Gastroesophageal sphincter (tissue), 3 donors: ENCODE data around the gene STOML2.

ENCODE experiments used
- POLR2A ChIP-seq, 2 donors: fragments of 450-650 bp; IDR thresholded peaks; one replicate each; pipeline ENCODE4 v1.6.1; 2017; ENCODE audit warnings: antibody characterized with exemption in 2 of 2, mild to moderate bottlenecking in 2 of 2, moderate library complexity in 1 of 2
- TF ChIP-seq, protein P1 (sequence below), 4 experiments: fragments of 200-600 bp in 2 of 4; fragments of 450-650 bp in 2 of 4; sonication (generic) in 1 of 4; IDR thresholded peaks; one replicate each; pipeline ENCODE4 v1.5.1; 2017 to 2019; ENCODE audit warnings: antibody characterized with exemption in 4 of 4, mild to moderate bottlenecking in 2 of 4, moderate library complexity in 2 of 4

DNA sequence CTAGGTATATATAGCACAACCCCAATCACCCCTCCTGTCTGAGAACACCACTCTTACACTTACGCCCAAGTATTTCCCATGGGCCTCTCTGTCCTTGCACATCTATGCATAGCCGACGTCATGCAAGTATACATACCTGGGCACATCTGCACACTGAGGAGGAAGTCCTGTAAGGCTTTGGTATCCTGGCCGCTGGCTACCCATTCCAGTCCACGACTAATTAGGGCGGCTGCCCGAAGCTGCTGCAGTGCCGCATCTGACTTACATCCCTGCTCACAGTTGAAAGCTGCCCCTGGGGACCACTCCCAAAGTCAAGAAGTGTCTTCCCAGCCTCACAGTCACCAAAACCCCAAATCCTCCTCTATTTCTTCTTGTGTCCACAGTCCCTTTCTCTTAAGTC, 28.1 kb downstream of the STOML2 start:
- TF ChIP-seq, protein P1, sequence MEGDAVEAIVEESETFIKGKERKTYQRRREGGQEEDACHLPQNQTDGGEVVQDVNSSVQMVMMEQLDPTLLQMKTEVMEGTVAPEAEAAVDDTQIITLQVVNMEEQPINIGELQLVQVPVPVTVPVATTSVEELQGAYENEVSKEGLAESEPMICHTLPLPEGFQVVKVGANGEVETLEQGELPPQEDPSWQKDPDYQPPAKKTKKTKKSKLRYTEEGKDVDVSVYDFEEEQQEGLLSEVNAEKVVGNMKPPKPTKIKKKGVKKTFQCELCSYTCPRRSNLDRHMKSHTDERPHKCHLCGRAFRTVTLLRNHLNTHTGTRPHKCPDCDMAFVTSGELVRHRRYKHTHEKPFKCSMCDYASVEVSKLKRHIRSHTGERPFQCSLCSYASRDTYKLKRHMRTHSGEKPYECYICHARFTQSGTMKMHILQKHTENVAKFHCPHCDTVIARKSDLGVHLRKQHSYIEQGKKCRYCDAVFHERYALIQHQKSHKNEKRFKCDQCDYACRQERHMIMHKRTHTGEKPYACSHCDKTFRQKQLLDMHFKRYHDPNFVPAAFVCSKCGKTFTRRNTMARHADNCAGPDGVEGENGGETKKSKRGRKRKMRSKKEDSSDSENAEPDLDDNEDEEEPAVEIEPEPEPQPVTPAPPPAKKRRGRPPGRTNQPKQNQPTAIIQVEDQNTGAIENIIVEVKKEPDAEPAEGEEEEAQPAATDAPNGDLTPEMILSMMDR (IDR thresholded peaks at IDR 0.05), result no peak
- TF ChIP-seq POLR2A (IDR thresholded peaks at IDR 0.05), result no peak
